CD8-positive, alpha-beta memory T cell (primary cell): ENCODE results near the gene LRIT1. TPM values are rescaled to one million over a fixed set of nuclear protein-coding genes. Genes with fewer than 3 reads are reported as not detected.

Experiments
- CTCF ChIA-PET: fragments of 350-600 bp; sonication (Branson Sonifier 250); formaldehyde crosslinking; loops from one replicate; lab custom pipeline; 2021; ENCODE audit warnings: antibody characterized with exemption; lab: Charles Lee
- POLR2A ChIA-PET: fragments of 350-600 bp; sonication (Branson Sonifier 250); formaldehyde crosslinking; loops from one replicate; lab custom pipeline; 2021; ENCODE audit warnings: antibody characterized with exemption; lab: Charles Lee
- DNase-seq, 5 donors: peaks; one replicate each; pipeline versions ENCODE4 v3.0.0 to v3.0.0-alpha.2; 2020 to 2022; ENCODE audit warnings: mixed read lengths in 1 of 5
- H3K27ac ChIP-seq: one replicate; pipeline ENCODE4 v1.7.0; 2013; ENCODE audit warnings: low read depth, mild to moderate bottlenecking, low read length, moderate library complexity
- H3K27me3 ChIP-seq: 2 replicates; pipeline ENCODE4 v1.7.0; 2013; ENCODE audit warnings: low read length, mild to moderate bottlenecking; ENCODE audit not compliant: insufficient read depth, poor library complexity, severe bottlenecking
- H3K36me3 ChIP-seq: 2 replicates; pipeline ENCODE4 v1.7.0; 2013; ENCODE audit warnings: mild to moderate bottlenecking, low read length, moderate library complexity; ENCODE audit not compliant: insufficient read depth
- H3K4me1 ChIP-seq: 2 replicates; pipeline ENCODE4 v1.7.0; 2013; ENCODE audit warnings: mild to moderate bottlenecking, low read length, moderate library complexity; ENCODE audit not compliant: insufficient read depth
- H3K4me3 ChIP-seq: 2 replicates; pipeline ENCODE4 v1.7.0; 2013; ENCODE audit warnings: mild to moderate bottlenecking, low read length
- H3K9me3 ChIP-seq: 2 replicates; pipeline ENCODE4 v1.7.0; 2013; ENCODE audit warnings: mild to moderate bottlenecking, low read length
- H3K27ac Mint-ChIP-seq, 8 donors: one replicate each; pipeline ENCODE4 v1.8.0; 2020 to 2021; ENCODE audit warnings: mixed read lengths in 8 of 8, mild to moderate bottlenecking in 6 of 8, inconsistent platforms in 3 of 8, moderate library complexity in 3 of 8
- H3K27me3 Mint-ChIP-seq, 2 donors: one replicate each; pipeline ENCODE4 v1.8.0; 2020 to 2021; ENCODE audit warnings: mixed read lengths in 2 of 2, mild to moderate bottlenecking in 1 of 2, moderate library complexity in 1 of 2
- H3K36me3 Mint-ChIP-seq, 3 donors: one replicate each; pipeline ENCODE4 v1.8.0; 2020 to 2021; ENCODE audit warnings: mixed read lengths in 3 of 3, inconsistent platforms in 1 of 3, mild to moderate bottlenecking in 1 of 3
- H3K4me1 Mint-ChIP-seq, 3 donors: one replicate each; pipeline ENCODE4 v1.8.0; 2020 to 2021; ENCODE audit warnings: mixed read lengths in 3 of 3, inconsistent platforms in 1 of 3, mild to moderate bottlenecking in 1 of 3
- H3K4me3 Mint-ChIP-seq, 7 donors: one replicate each; pipeline ENCODE4 v1.8.0; 2020 to 2021; ENCODE audit warnings: mixed read lengths in 7 of 7, mild to moderate bottlenecking in 6 of 7, moderate library complexity in 4 of 7, inconsistent platforms in 2 of 7
- H3K9me3 Mint-ChIP-seq, 5 donors: one replicate each; pipeline ENCODE4 v1.8.0; 2020 to 2022; ENCODE audit warnings: mixed read lengths in 5 of 5, mild to moderate bottlenecking in 3 of 5, moderate library complexity in 2 of 5, inconsistent platforms in 1 of 5
- polyA plus RNA-seq: library from polyadenylated mRNA; unstranded; fragments of 300-500 nt; fragmentation: Illumina TruSeq; gene quantifications from one replicate; pipeline ENCODE4 v1.2.3, GENCODE V29; 2021
- total RNA-seq, 2 experiments: library from RNA; stranded (reverse); gene quantifications; one replicate each; pipeline ENCODE4 v1.2.3, GENCODE V29; 2021

LRIT1 gene
- total and polyA plus RNA-seq, 3 experiments from 2014 or later, result not detected

- peaks cover 0 to 1% (median 0%) of the 10 kb centered on the region in 3 donors for H3K36me3 Mint-ChIP-seq
- no peaks in the 10 kb centered on the region for H3K9me3 Mint-ChIP-seq
- H3K27ac Mint-ChIP-seq, result no peak overlapping the region
- Histone ChIP-seq H3K4me1 (no peaks in the 10 kb centered on the region), H3K36me3 (no peaks in the 10 kb centered on the region), H3K4me3 (no peak overlapping the region), H3K27me3 (no peaks in the 10 kb centered on the region), H3K9me3 (no peaks in the 10 kb centered on the region), H3K27ac (no peak overlapping the region)
- peaks cover 0 to 4% of the 10 kb centered on the region in 2 donors for H3K27me3 Mint-ChIP-seq
- CTCF ChIA-PET, result interaction anchor here (1.2 to 9.6 kb wide), 3 partner anchors 64 to 268 kb away, joined by 3 to 191 read pairs (median 4); no protein-coding TSS in a partner anchor
- POLR2A ChIA-PET, result no interaction called here
- no peak for DNase-seq
- peaks cover 7 to 13% (median 9%) of the 10 kb centered on the region in 3 donors for H3K4me1 Mint-ChIP-seq
- H3K4me3 Mint-ChIP-seq, result no peak overlapping the region
Measured at GRCh38 chr10:84269773-84270172, 28.4 kb upstream of the LRIT1 start.

GRCh38 chr10:84269162-84269561 lies 27.8 kb upstream of the LRIT1 start:
- CTCF ChIA-PET, result interaction anchor here (1.2 to 9.6 kb wide), 3 partner anchors 65 to 269 kb away, joined by 3 to 191 read pairs (median 4); no protein-coding TSS in a partner anchor
- no peak overlapping the region for H3K27ac Mint-ChIP-seq
- H3K36me3 ChIP-seq, result no peaks in the 10 kb centered on the region
- no peak overlapping the region for H3K4me3 ChIP-seq
- H3K27me3 Mint-ChIP-seq, result peaks cover 0 to 8% of the 10 kb centered on the region in 2 donors
- no peak overlapping the region for H3K4me3 Mint-ChIP-seq
- H3K27ac ChIP-seq, result no peak overlapping the region
- POLR2A ChIA-PET, result no interaction called here
- H3K4me1 ChIP-seq, result no peaks in the 10 kb centered on the region
- H3K4me1 Mint-ChIP-seq, result peaks cover 7 to 18% (median 14%) of the 10 kb centered on the region in 3 donors
- DNase-seq, result no peak
- peaks cover 2% of the 10 kb centered on the region for H3K27me3 ChIP-seq
- H3K9me3 Mint-ChIP-seq, result no peaks in the 10 kb centered on the region
- no peaks in the 10 kb centered on the region for H3K9me3 ChIP-seq
- H3K36me3 Mint-ChIP-seq, result peaks cover 0 to 1% (median 0%) of the 10 kb centered on the region in 3 donors

- no peaks in the 10 kb centered on the region for H3K9me3 ChIP-seq
- peaks cover 7 to 18% (median 14%) of the 10 kb centered on the region in 3 donors for H3K4me1 Mint-ChIP-seq
- H3K27me3 ChIP-seq, result peaks cover 5% of the 10 kb centered on the region
- no peak overlapping the region for H3K27ac Mint-ChIP-seq
- H3K36me3 Mint-ChIP-seq, result peaks cover 0 to 1% (median 0%) of the 10 kb centered on the region in 3 donors
- no peak overlapping the region for H3K4me3 ChIP-seq
- ChIA-PET CTCF (interaction anchor here (0.9 to 9.6 kb wide), 14 partner anchors 10 to 270 kb away, joined by 3 to 191 read pairs (median 4); no protein-coding TSS in a partner anchor), POLR2A (no interaction called here)
- H3K36me3 ChIP-seq, result no peaks in the 10 kb centered on the region
- no peak overlapping the region for H3K4me3 Mint-ChIP-seq
- no peaks in the 10 kb centered on the region for H3K9me3 Mint-ChIP-seq
- H3K27ac ChIP-seq, result no peak overlapping the region
- H3K27me3 Mint-ChIP-seq, result peaks cover 6 to 23% of the 10 kb centered on the region in 2 donors
- no peaks in the 10 kb centered on the region for H3K4me1 ChIP-seq
- peak; percentile 35 to 70 (median 43) for DNase-seq
Measured at GRCh38 chr10:84267503-84268126, 26.3 kb upstream of the LRIT1 start.

GRCh38 chr10:84265418-84265817 lies 24.1 kb upstream of the LRIT1 start:
- H3K4me3 ChIP-seq, result no peak overlapping the region
- H3K9me3 Mint-ChIP-seq, result no peaks in the 10 kb centered on the region
- H3K27me3 Mint-ChIP-seq, result peaks cover 9 to 36% of the 10 kb centered on the region in 2 donors
- H3K9me3 ChIP-seq, result no peaks in the 10 kb centered on the region
- no peak overlapping the region for H3K4me3 Mint-ChIP-seq
- H3K36me3 Mint-ChIP-seq, result peaks cover 0 to 1% (median 0%) of the 10 kb centered on the region in 3 donors
- peaks cover 5% of the 10 kb centered on the region for H3K27me3 ChIP-seq
- ChIA-PET CTCF (interaction anchor here (0.9 to 9.6 kb wide), 6 partner anchors 16 to 273 kb away, joined by 3 to 191 read pairs (median 4); no protein-coding TSS in a partner anchor), POLR2A (no interaction called here)
- H3K27ac ChIP-seq, result no peak overlapping the region
- no peaks in the 10 kb centered on the region for H3K4me1 ChIP-seq
- DNase-seq, result no peak
- no peaks in the 10 kb centered on the region for H3K36me3 ChIP-seq
- no peak overlapping the region for H3K27ac Mint-ChIP-seq
- H3K4me1 Mint-ChIP-seq, result peaks cover 5 to 13% (median 10%) of the 10 kb centered on the region in 3 donors

- H3K36me3 Mint-ChIP-seq, result peaks cover 0 to 1% (median 0%) of the 10 kb centered on the region in 3 donors
- POLR2A ChIA-PET, result no interaction called here
- no peak overlapping the region for H3K4me3 Mint-ChIP-seq
Measured at GRCh38 chr10:84264611-84265141, 23.3 kb upstream of the LRIT1 start.

GRCh38 chr10:84263716-84264115 lies 22.4 kb upstream of the LRIT1 start:
- DNase-seq, result no peak
- Mint-ChIP-seq H3K4me3 (no peak overlapping the region), H3K4me1 (peaks cover 5 to 13% (median 9%) of the 10 kb centered on the region in 3 donors), H3K27me3 (peaks cover 9 to 45% of the 10 kb centered on the region in 2 donors), H3K9me3 (no peaks in the 10 kb centered on the region), H3K27ac (no peak overlapping the region), H3K36me3 (no peaks in the 10 kb centered on the region)
- Histone ChIP-seq H3K36me3 (no peaks in the 10 kb centered on the region), H3K4me3 (no peak overlapping the region), H3K4me1 (no peaks in the 10 kb centered on the region), H3K27ac (no peak overlapping the region), H3K27me3 (peaks cover 5% of the 10 kb centered on the region), H3K9me3 (no peaks in the 10 kb centered on the region)
- POLR2A ChIA-PET, result no interaction called here
- CTCF ChIA-PET, result interaction anchor here (1.0 to 9.6 kb wide), 9 partner anchors 9 to 288 kb away, joined by 3 to 191 read pairs (median 6); no protein-coding TSS in a partner anchor

More at GRCh38 chr10:84264611-84265141, 23.3 kb upstream of the LRIT1 start:
- Mint-ChIP-seq H3K27me3 (peaks cover 9 to 39% of the 10 kb centered on the region in 2 donors), H3K4me1 (peaks cover 5 to 13% (median 9%) of the 10 kb centered on the region in 3 donors), H3K9me3 (no peaks in the 10 kb centered on the region), H3K27ac (no peak overlapping the region)
- CTCF ChIA-PET, result interaction anchor here (0.7 to 9.6 kb wide), 14 partner anchors 8 to 287 kb away, joined by 3 to 191 read pairs (median 4); no protein-coding TSS in a partner anchor
- peaks cover 5% of the 10 kb centered on the region for H3K27me3 ChIP-seq
- H3K9me3 ChIP-seq, result no peaks in the 10 kb centered on the region
- H3K36me3 ChIP-seq, result no peaks in the 10 kb centered on the region
- H3K4me3 ChIP-seq, result no peak overlapping the region
- no peak overlapping the region for H3K27ac ChIP-seq
- H3K4me1 ChIP-seq, result no peaks in the 10 kb centered on the region
- DNase-seq, result peak; percentile 48 to 76 (median 58)

GRCh38 chr10:84262190-84262956 lies 21.0 kb upstream of the LRIT1 start:
- Mint-ChIP-seq H3K36me3 (no peaks in the 10 kb centered on the region), H3K27ac (peak overlapping the region in 2 of 8 donors; percentile 30 to 36), H3K9me3 (no peaks in the 10 kb centered on the region), H3K27me3 (peaks cover 13 to 45% of the 10 kb centered on the region in 2 donors), H3K4me1 (peaks cover 0 to 11% (median 6%) of the 10 kb centered on the region in 3 donors), H3K4me3 (no peak overlapping the region)
- Histone ChIP-seq H3K4me3 (no peak overlapping the region), H3K27me3 (peaks cover 5% of the 10 kb centered on the region), H3K27ac (no peak overlapping the region), H3K9me3 (no peaks in the 10 kb centered on the region), H3K4me1 (no peaks in the 10 kb centered on the region), H3K36me3 (no peaks in the 10 kb centered on the region)
- ChIA-PET POLR2A (no interaction called here), CTCF (interaction anchor here (9.6 kb wide), 1 partner anchor 276 kb away, joined by 191 read pairs; no protein-coding TSS in a partner anchor)
- no peak for DNase-seq
